Hypothalamus (tissue), 51 donors: ENCODE data around the gene NEDD9.
A peak's percentile ranks its signal among the peaks of the same experiment; 100 is the strongest.

ENCODE experiments used
- DNase-seq, 51 donors: peaks; one replicate each; lab custom pipeline; 2025; lab: John Stamatoyannopoulos, UW

The NEDD9 gene

GRCh38 chr6:11263291-11263775 is 30.9 kb upstream of the NEDD9 start:
- DNase-seq, result no peak

GRCh38 chr6:11262242-11262641 is 29.8 kb upstream of the NEDD9 start:
- DNase-seq, result peak in 2 of 51 donors; percentile 13 to 19

GRCh38 chr6:11260249-11261038 is 28.0 kb upstream of the NEDD9 start:
- DNase-seq, result no peak

DNA sequence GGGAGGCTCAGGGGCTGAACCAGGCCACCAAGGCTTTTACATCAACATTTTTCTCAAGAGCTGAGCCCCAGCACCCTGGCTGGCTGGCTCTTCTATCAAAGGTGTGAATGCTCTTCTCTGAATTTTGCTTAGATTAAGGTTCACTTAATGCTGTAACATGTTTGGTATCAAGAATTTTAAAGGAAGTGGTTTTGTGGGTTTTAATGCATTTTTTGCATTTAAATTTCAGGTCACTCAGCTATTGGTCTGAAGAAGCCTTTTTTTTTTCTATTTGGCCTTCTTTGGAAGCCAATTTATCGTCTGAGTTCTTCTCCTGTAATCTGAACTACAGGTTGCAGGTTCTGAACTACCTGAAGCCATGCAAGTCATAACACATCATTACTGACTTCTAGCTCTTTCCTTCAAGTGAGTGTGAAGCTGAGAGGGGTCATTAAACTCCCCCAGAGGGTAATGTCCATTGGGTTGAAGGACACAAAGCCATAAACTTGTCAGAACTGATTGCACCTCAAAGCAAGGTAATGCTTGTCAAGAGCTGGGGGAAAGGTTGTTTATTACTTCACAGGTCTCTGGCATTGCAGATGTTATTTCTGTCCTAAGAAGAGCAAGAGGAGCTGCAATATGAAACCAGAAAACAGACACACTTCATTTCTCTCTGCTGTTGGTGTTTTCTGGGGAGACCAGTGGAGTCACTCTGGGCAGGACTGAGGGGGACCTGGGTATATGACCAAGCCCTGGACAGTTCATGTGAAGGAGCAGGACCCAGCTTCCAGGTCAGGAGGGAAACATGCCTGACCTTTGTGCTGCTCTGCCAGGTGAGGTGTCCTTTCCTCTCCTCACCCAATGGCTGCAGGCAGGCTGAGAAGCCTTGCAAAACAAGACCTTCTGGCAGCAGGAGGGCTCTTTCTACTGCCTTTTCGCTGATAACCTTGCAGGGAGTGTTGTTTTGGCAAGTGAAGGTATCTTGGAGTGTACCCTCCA is 26.1 kb upstream of the NEDD9 start:
- DNase-seq, result no peak

GRCh38 chr6:11255610-11256009 is 23.1 kb upstream of the NEDD9 start:
- no peak for DNase-seq

DNA sequence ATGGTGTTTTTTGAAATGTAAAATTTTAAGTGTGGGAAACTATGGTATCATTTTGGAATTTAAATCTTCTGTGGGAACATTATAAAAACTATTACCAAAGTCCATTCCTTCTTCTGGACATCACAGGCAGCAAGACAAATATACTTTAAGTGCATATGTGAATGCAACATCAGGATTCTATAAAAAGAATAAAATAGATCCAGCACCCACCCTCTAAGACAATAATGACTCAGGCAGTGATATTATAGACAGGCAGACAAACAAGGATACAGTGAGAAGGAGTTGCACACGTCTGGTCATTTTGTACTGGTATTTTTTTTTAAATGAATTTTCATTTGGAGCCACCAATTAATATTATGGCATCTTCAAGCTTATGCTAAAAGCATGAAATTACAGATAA is 21.1 kb upstream of the NEDD9 start:
- no peak for DNase-seq

- DNase-seq, result peak in 44 of 51 donors; percentile 9 to 83 (median 48)
Measured at GRCh38 chr6:11251553-11252360, 19.3 kb upstream of the NEDD9 start.

GRCh38 chr6:11250108-11250507 is 17.6 kb upstream of the NEDD9 start:
- DNase-seq, result no peak

DNA sequence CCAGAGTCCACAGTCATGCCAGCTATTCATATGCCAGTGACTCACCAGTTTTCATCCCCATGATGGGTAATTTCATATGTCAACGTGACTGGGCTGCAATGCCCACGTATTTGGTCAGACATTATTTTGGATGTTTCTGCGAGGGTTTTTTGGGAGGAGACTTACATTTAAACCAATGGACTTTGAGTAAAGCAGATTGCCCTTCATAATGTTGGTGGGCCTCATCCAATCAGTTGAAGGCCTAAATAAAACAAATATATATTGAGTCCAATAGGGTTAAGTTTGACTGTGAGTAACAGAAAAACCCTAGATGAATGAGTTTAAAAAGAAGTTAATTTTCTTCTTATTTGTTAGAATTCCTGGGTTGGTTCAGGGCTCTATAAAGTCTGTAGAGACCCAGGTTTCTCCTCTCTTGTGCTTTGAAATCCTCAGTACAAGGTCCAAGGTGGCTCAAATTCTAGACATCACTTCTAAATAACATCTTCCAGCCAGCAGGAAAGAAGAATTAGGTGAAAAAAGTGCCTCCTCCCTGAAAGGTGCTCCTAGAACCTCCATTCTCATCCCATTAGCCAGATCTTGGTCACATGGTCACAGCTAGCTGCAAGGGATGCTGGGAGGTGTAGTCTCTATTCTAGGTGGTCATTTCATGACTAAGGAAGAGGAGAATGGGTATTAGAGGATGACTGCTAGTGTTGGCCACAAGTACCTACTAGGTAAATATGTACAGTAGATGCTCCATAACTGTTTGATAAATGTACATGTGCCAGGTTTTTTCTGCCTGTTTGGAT is 16.7 kb upstream of the NEDD9 start:
- no peak for DNase-seq

DNA sequence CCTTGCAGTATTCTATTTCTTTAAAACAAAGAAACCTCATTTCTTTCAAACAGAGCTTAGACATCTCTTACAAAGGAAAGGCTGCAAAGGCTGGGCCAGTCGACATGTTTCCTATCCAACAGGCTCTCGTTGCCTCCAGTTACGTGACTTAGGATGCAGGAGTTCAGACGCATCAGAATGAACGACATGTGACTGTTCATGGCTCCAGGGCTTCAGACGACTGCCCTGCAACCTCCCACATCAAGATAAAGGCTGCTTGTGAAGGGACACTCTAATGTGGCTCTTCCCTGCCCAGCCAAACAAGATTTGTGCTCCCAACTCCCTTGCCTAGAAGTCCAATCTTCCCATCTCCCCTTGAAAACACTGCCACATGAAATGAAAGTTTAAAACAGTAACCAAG is 14.3 kb upstream of the NEDD9 start:
- DNase-seq, result no peak

- no peak for DNase-seq
Measured at GRCh38 chr6:11245381-11246256, 13.2 kb upstream of the NEDD9 start.

GRCh38 chr6:11244387-11245126 is 12.1 kb upstream of the NEDD9 start:
- no peak for DNase-seq

GRCh38 chr6:11243861-11244260 is 11.4 kb upstream of the NEDD9 start:
- no peak for DNase-seq

- DNase-seq, result no peak
Measured at GRCh38 chr6:11242711-11243110, 10.2 kb upstream of the NEDD9 start.

GRCh38 chr6:11241793-11242201 is 9.3 kb upstream of the NEDD9 start:
- peak in 41 of 51 donors; percentile 6 to 79 (median 41) for DNase-seq

DNA sequence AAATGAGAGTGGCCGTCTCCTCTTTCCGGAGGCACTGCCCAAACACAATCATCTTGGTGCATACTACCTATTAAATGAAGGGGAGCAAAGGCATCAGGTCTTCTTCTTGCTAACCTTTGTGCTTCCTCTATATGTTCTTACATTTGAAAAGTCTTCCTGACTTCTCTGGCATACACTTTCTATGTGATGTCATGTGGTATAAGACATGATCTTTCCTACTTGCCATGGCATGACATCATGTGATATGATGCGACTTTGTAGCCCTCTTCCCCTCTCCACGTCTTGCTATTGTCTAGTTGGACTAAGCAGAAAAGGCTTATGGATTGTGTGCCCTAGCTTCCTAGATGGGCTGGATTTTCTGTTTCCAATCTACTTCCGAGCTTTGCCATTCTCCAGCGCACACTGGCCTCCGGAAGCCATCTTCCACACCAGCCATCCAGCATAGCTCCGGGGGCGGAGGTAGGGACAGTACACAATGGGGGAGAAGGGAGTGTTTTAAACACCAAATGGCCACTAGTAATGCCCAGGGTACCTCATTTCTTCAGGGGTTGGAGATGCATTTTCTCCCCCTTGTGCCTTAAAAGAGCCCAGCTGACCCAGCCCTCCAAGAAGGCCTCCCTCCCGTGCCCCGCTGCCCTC is 8.8 kb upstream of the NEDD9 start:
- DNase-seq, result no peak

GRCh38 chr6:11237956-11238355 is 5.5 kb upstream of the NEDD9 start:
- peak in 5 of 51 donors; percentile 7 to 23 (median 18) for DNase-seq
